ENCODE data around the gene ARV1.
"Not testable (repeated sequence)": the region's sequence is repeated elsewhere in the genome, so short reads cannot be mapped to it uniquely, and the experiment has no call there.

Gene ARV1

GRCh38 chr1:231011963-231012362, 33.1 kb downstream of the ARV1 start:
- H3K4me3 ChIP-seq (ENCODE audit: insufficient read depth, low read depth, low read length, poor library complexity, severe bottlenecking) = no peak overlapping the region
- H3K27me3 ChIP-seq (replicated peaks; ENCODE audit: control insufficient read depth, insufficient read depth, low read length, poor library complexity, severe bottlenecking) = no peaks in the 10 kb centered on the region
- H3K4me1 ChIP-seq (ENCODE audit: control insufficient read depth, insufficient read depth, low read length, poor library complexity, severe bottlenecking) = no peaks in the 10 kb centered on the region
- DNase-seq = no peak
- H3K36me3 ChIP-seq (ENCODE audit: control insufficient read depth, insufficient read depth, low read length) = no peaks in the 10 kb centered on the region
- no peak overlapping the region for H3K27ac ChIP-seq (ENCODE audit: insufficient read depth, low read length, poor library complexity, severe bottlenecking)
- no peaks in the 10 kb centered on the region for H3K9me3 ChIP-seq (ENCODE audit: control insufficient read depth, low read length)

- Histone ChIP-seq H3K27ac (ENCODE audit: insufficient read depth, low read length, poor library complexity, severe bottlenecking) (no peak overlapping the region), H3K9me3 (ENCODE audit: control insufficient read depth, low read length) (no peaks in the 10 kb centered on the region), H3K4me1 (ENCODE audit: control insufficient read depth, insufficient read depth, low read length, poor library complexity, severe bottlenecking) (no peaks in the 10 kb centered on the region), H3K27me3 (replicated peaks; ENCODE audit: control insufficient read depth, insufficient read depth, low read length, poor library complexity, severe bottlenecking) (no peaks in the 10 kb centered on the region), H3K4me3 (ENCODE audit: insufficient read depth, low read depth, low read length, poor library complexity, severe bottlenecking) (no peak overlapping the region), H3K36me3 (ENCODE audit: control insufficient read depth, insufficient read depth, low read length) (no peaks in the 10 kb centered on the region)
- DNase-seq = no peak
Observed at GRCh38 chr1:231013391-231014015, 34.6 kb downstream of the ARV1 start.

- H3K27me3 ChIP-seq (replicated peaks; ENCODE audit: control insufficient read depth, insufficient read depth, low read length, poor library complexity, severe bottlenecking) = no peaks in the 10 kb centered on the region
- no peak for DNase-seq
- no peaks in the 10 kb centered on the region for H3K36me3 ChIP-seq (ENCODE audit: control insufficient read depth, insufficient read depth, low read length)
- H3K27ac ChIP-seq (ENCODE audit: insufficient read depth, low read length, poor library complexity, severe bottlenecking) = no peak overlapping the region
- H3K4me1 ChIP-seq (ENCODE audit: control insufficient read depth, insufficient read depth, low read length, poor library complexity, severe bottlenecking) = no peaks in the 10 kb centered on the region
- H3K9me3 ChIP-seq (ENCODE audit: control insufficient read depth, low read length) = no peaks in the 10 kb centered on the region
- H3K4me3 ChIP-seq (ENCODE audit: insufficient read depth, low read depth, low read length, poor library complexity, severe bottlenecking) = no peak overlapping the region
Observed at GRCh38 chr1:231016234-231016633, 37.3 kb downstream of the ARV1 start.

GRCh38 chr1:231016966-231017365, 38.1 kb downstream of the ARV1 start:
- H3K27me3 ChIP-seq (replicated peaks; ENCODE audit: control insufficient read depth, insufficient read depth, low read length, poor library complexity, severe bottlenecking) = no peaks in the 10 kb centered on the region
- H3K36me3 ChIP-seq (ENCODE audit: control insufficient read depth, insufficient read depth, low read length) = no peaks in the 10 kb centered on the region
- no peaks in the 10 kb centered on the region for H3K4me1 ChIP-seq (ENCODE audit: control insufficient read depth, insufficient read depth, low read length, poor library complexity, severe bottlenecking)
- no peak overlapping the region for H3K4me3 ChIP-seq (ENCODE audit: insufficient read depth, low read depth, low read length, poor library complexity, severe bottlenecking)
- no peak overlapping the region for H3K27ac ChIP-seq (ENCODE audit: insufficient read depth, low read length, poor library complexity, severe bottlenecking)
- H3K9me3 ChIP-seq (ENCODE audit: control insufficient read depth, low read length) = no peaks in the 10 kb centered on the region
- no peak for DNase-seq

GRCh38 chr1:231019711-231020110, 40.8 kb downstream of the ARV1 start:
- H3K27me3 ChIP-seq (replicated peaks; ENCODE audit: control insufficient read depth, insufficient read depth, low read length, poor library complexity, severe bottlenecking) = no peaks in the 10 kb centered on the region
- no peaks in the 10 kb centered on the region for H3K36me3 ChIP-seq (ENCODE audit: control insufficient read depth, insufficient read depth, low read length)
- no peak overlapping the region for H3K4me3 ChIP-seq (ENCODE audit: insufficient read depth, low read depth, low read length, poor library complexity, severe bottlenecking)
- no peaks in the 10 kb centered on the region for H3K9me3 ChIP-seq (ENCODE audit: control insufficient read depth, low read length)
- H3K27ac ChIP-seq (ENCODE audit: insufficient read depth, low read length, poor library complexity, severe bottlenecking) = no peak overlapping the region
- no peaks in the 10 kb centered on the region for H3K4me1 ChIP-seq (ENCODE audit: control insufficient read depth, insufficient read depth, low read length, poor library complexity, severe bottlenecking)
- DNase-seq = no peak

GRCh38 chr1:231020139-231020601, 41.3 kb downstream of the ARV1 start:
- Histone ChIP-seq H3K9me3 (ENCODE audit: control insufficient read depth, low read length) (no peaks in the 10 kb centered on the region), H3K36me3 (ENCODE audit: control insufficient read depth, insufficient read depth, low read length) (no peaks in the 10 kb centered on the region), H3K27ac (ENCODE audit: insufficient read depth, low read length, poor library complexity, severe bottlenecking) (no peak overlapping the region), H3K4me1 (ENCODE audit: control insufficient read depth, insufficient read depth, low read length, poor library complexity, severe bottlenecking) (no peaks in the 10 kb centered on the region), H3K27me3 (replicated peaks; ENCODE audit: control insufficient read depth, insufficient read depth, low read length, poor library complexity, severe bottlenecking) (no peaks in the 10 kb centered on the region), H3K4me3 (ENCODE audit: insufficient read depth, low read depth, low read length, poor library complexity, severe bottlenecking) (no peak overlapping the region)
- DNase-seq = no peak

- Histone ChIP-seq H3K36me3 (ENCODE audit: control insufficient read depth, insufficient read depth, low read length) (no peaks in the 10 kb centered on the region), H3K27ac (ENCODE audit: insufficient read depth, low read length, poor library complexity, severe bottlenecking) (no peak overlapping the region)
Observed at GRCh38 chr1:231020816-231021215, 41.9 kb downstream of the ARV1 start.

GRCh38 chr1:231021540-231022031, 42.7 kb downstream of the ARV1 start:
- no peak overlapping the region for H3K4me3 ChIP-seq (ENCODE audit: insufficient read depth, low read depth, low read length, poor library complexity, severe bottlenecking)
- DNase-seq = no peak
- no peak overlapping the region for H3K27ac ChIP-seq (ENCODE audit: insufficient read depth, low read length, poor library complexity, severe bottlenecking)
- H3K9me3 ChIP-seq (ENCODE audit: control insufficient read depth, low read length) = no peaks in the 10 kb centered on the region
- no peaks in the 10 kb centered on the region for H3K4me1 ChIP-seq (ENCODE audit: control insufficient read depth, insufficient read depth, low read length, poor library complexity, severe bottlenecking)
- H3K36me3 ChIP-seq (ENCODE audit: control insufficient read depth, insufficient read depth, low read length) = no peaks in the 10 kb centered on the region
- no peaks in the 10 kb centered on the region for H3K27me3 ChIP-seq (replicated peaks; ENCODE audit: control insufficient read depth, insufficient read depth, low read length, poor library complexity, severe bottlenecking)

More at GRCh38 chr1:231020816-231021215, 41.9 kb downstream of the ARV1 start:
- no peaks in the 10 kb centered on the region for H3K9me3 ChIP-seq (ENCODE audit: control insufficient read depth, low read length)
- no peaks in the 10 kb centered on the region for H3K27me3 ChIP-seq (replicated peaks; ENCODE audit: control insufficient read depth, insufficient read depth, low read length, poor library complexity, severe bottlenecking)
- DNase-seq = no peak
- no peak overlapping the region for H3K4me3 ChIP-seq (ENCODE audit: insufficient read depth, low read depth, low read length, poor library complexity, severe bottlenecking)
- H3K4me1 ChIP-seq (ENCODE audit: control insufficient read depth, insufficient read depth, low read length, poor library complexity, severe bottlenecking) = no peaks in the 10 kb centered on the region

- H3K27ac ChIP-seq (ENCODE audit: insufficient read depth, low read length, poor library complexity, severe bottlenecking); H3K9me3 ChIP-seq (ENCODE audit: control insufficient read depth, low read length); H3K4me3 ChIP-seq (ENCODE audit: insufficient read depth, low read depth, low read length, poor library complexity, severe bottlenecking); H3K4me1 ChIP-seq (ENCODE audit: control insufficient read depth, insufficient read depth, low read length, poor library complexity, severe bottlenecking); H3K36me3 ChIP-seq (ENCODE audit: control insufficient read depth, insufficient read depth, low read length); H3K27me3 ChIP-seq (replicated peaks; ENCODE audit: control insufficient read depth, insufficient read depth, low read length, poor library complexity, severe bottlenecking); DNase-seq: not testable (repeated sequence)
Observed at GRCh38 chr1:231022543-231022942, 43.6 kb downstream of the ARV1 start.

- Histone ChIP-seq H3K4me3 (ENCODE audit: insufficient read depth, low read depth, low read length, poor library complexity, severe bottlenecking) (no peak overlapping the region), H3K27ac (ENCODE audit: insufficient read depth, low read length, poor library complexity, severe bottlenecking) (no peak overlapping the region), H3K4me1 (ENCODE audit: control insufficient read depth, insufficient read depth, low read length, poor library complexity, severe bottlenecking) (no peaks in the 10 kb centered on the region), H3K36me3 (ENCODE audit: control insufficient read depth, insufficient read depth, low read length) (no peaks in the 10 kb centered on the region), H3K27me3 (replicated peaks; ENCODE audit: control insufficient read depth, insufficient read depth, low read length, poor library complexity, severe bottlenecking) (no peaks in the 10 kb centered on the region), H3K9me3 (ENCODE audit: control insufficient read depth, low read length) (no peaks in the 10 kb centered on the region)
- DNase-seq = no peak
Observed at GRCh38 chr1:231023150-231023549, 44.3 kb downstream of the ARV1 start.
